Measurements from ENCODE around the gene ATF4.

ATF4 gene

DNA sequence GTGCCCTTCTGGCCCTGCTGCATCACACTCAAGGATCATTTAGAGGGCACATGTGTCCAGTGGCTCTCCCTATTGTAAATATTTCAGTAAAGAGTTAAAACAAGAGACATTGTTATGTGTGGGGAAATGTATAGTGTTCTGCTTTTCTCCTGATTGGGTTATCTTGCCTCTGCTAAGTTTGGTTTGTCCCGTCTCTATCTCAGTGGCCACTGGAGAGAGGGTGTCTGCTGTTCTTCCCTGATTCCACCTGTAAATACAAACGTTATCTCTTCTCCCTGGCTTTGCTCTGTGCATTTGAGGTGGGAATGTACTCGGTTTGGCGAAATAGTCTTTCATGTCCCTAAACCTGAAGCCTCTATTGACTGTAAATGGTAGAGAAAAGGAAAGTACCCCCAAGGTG, 12.0 kb upstream of the ATF4 start:
- ATAC-seq, result no peak
- TF ChIP-seq ZC3H10 (CRISPR knock-in tag; IDR thresholded peaks at IDR 0.05) (no peak), ZNF8 (CRISPR knock-in tag; IDR thresholded peaks at IDR 0.05) (no peak), TCF4 (CRISPR knock-in tag; IDR thresholded peaks at IDR 0.05; ENCODE audit: borderline replicate concordance) (no peak)
- TF ChIP-seq, protein P1, sequence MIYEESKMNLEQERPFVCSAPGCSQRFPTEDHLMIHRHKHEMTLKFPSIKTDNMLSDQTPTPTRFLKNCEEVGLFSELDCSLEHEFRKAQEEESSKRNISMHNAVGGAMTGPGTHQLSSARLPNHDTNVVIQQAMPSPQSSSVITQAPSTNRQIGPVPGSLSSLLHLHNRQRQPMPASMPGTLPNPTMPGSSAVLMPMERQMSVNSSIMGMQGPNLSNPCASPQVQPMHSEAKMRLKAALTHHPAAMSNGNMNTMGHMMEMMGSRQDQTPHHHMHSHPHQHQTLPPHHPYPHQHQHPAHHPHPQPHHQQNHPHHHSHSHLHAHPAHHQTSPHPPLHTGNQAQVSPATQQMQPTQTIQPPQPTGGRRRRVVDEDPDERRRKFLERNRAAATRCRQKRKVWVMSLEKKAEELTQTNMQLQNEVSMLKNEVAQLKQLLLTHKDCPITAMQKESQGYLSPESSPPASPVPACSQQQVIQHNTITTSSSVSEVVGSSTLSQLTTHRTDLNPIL (CRISPR knock-in tag; IDR thresholded peaks at IDR 0.05; ENCODE audit: low read depth), result no peak

DNA sequence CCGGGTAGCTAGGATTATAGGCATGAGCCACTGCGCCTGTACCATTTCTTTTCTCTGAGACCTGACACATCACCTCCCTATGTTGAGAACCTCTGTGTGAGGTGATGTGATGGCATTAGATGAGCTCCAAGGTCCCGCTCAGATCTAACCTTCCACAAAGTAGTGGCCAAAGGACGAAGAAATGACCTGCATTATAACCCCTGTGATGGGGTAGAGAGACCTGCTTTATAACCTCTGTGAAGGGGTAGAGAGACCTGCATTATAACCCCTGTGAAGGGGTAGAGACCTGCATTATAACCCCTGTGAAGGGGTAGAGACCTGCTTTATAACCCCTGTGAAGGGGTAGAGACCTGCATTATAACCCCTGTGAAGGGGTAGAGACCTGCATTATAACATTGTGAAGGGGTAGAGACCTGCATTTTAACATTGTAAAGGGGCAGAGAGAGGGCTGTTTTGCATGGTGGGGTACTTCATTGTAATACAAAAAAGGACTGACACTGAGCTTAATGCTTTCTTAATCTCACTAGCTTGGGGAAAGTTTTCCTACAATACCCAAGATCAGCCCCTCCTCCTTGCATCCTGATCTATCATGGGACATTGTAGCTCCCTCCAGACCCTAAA, 9.7 kb upstream of the ATF4 start:
- ATAC-seq, result no peak
- no peak for TF ChIP-seq ZFP30 (CRISPR knock-in tag; IDR thresholded peaks at IDR 0.05)
- TF ChIP-seq ZNF8 (CRISPR knock-in tag; IDR thresholded peaks at IDR 0.05), result no peak

DNA sequence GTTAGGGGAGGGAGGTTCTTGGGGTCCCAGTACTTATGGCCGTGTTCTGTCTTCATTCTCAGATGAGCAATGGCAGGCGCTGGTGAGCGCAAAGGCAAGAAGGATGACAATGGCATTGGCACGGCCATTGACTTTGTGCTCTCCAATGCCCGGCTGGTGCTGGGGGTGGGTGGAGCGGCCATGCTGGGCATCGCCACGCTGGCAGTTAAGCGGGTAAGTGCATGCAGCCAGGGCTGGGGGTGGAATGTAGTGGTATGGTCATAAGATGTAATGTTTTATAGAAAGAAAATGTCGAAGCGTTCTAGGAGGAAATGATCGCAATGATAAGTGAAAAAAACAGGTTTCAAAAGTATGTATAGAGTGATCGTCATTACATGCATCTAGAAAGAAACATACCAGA, 9.1 kb upstream of the ATF4 start:
- ATAC-seq, result no peak
- TF ChIP-seq ZC3H10 (CRISPR knock-in tag; IDR thresholded peaks at IDR 0.05), result no peak
- TF ChIP-seq, protein P2, sequence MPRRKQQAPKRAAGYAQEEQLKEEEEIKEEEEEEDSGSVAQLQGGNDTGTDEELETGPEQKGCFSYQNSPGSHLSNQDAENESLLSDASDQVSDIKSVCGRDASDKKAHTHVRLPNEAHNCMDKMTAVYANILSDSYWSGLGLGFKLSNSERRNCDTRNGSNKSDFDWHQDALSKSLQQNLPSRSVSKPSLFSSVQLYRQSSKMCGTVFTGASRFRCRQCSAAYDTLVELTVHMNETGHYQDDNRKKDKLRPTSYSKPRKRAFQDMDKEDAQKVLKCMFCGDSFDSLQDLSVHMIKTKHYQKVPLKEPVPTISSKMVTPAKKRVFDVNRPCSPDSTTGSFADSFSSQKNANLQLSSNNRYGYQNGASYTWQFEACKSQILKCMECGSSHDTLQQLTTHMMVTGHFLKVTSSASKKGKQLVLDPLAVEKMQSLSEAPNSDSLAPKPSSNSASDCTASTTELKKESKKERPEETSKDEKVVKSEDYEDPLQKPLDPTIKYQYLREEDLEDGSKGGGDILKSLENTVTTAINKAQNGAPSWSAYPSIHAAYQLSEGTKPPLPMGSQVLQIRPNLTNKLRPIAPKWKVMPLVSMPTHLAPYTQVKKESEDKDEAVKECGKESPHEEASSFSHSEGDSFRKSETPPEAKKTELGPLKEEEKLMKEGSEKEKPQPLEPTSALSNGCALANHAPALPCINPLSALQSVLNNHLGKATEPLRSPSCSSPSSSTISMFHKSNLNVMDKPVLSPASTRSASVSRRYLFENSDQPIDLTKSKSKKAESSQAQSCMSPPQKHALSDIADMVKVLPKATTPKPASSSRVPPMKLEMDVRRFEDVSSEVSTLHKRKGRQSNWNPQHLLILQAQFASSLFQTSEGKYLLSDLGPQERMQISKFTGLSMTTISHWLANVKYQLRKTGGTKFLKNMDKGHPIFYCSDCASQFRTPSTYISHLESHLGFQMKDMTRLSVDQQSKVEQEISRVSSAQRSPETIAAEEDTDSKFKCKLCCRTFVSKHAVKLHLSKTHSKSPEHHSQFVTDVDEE (CRISPR knock-in tag; IDR thresholded peaks at IDR 0.05), result no peak
- TF ChIP-seq BACH2 (CRISPR knock-in tag; IDR thresholded peaks at IDR 0.05; ENCODE audit: borderline replicate concordance), result no peak
- TF ChIP-seq, protein P3, sequence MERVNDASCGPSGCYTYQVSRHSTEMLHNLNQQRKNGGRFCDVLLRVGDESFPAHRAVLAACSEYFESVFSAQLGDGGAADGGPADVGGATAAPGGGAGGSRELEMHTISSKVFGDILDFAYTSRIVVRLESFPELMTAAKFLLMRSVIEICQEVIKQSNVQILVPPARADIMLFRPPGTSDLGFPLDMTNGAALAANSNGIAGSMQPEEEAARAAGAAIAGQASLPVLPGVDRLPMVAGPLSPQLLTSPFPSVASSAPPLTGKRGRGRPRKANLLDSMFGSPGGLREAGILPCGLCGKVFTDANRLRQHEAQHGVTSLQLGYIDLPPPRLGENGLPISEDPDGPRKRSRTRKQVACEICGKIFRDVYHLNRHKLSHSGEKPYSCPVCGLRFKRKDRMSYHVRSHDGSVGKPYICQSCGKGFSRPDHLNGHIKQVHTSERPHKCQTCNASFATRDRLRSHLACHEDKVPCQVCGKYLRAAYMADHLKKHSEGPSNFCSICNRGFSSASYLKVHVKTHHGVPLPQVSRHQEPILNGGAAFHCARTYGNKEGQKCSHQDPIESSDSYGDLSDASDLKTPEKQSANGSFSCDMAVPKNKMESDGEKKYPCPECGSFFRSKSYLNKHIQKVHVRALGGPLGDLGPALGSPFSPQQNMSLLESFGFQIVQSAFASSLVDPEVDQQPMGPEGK (CRISPR knock-in tag; IDR thresholded peaks at IDR 0.05; ENCODE audit: borderline replicate concordance), result no peak
- no peak for TF ChIP-seq ZNF8 (CRISPR knock-in tag; IDR thresholded peaks at IDR 0.05)
- TF ChIP-seq TCF4 (CRISPR knock-in tag; IDR thresholded peaks at IDR 0.05; ENCODE audit: borderline replicate concordance), result no peak
- no peak for TF ChIP-seq ZNF70 (CRISPR knock-in tag; IDR thresholded peaks at IDR 0.05)

DNA sequence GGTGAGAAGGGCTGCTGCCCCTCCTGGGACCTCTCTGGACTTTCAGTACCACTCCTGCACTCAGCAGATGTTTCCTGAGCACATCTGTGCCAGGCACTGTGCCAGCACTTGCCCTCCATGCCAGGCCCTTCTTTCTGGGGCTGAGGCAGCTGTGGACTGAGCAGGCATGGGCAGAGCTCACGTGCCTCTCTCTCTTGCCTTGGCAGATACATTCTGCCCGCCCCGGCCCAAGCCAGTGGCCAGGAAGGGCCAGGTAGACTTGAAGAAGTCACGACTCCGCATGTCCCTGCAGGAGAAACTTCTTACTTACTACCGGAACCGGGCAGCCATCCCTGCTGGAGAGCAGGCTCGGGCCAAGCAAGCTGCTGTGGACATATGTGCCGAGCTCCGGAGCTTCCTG, 8.3 kb upstream of the ATF4 start:
- ATAC-seq, result no peak
- no peak for TF ChIP-seq ESRRG (CRISPR knock-in tag; IDR thresholded peaks at IDR 0.05)
- TF ChIP-seq, protein P3 (CRISPR knock-in tag; IDR thresholded peaks at IDR 0.05; ENCODE audit: borderline replicate concordance), result no peak
- no peak for TF ChIP-seq RARB (CRISPR knock-in tag; IDR thresholded peaks at IDR 0.05)
- TF ChIP-seq, protein P2 (CRISPR knock-in tag; IDR thresholded peaks at IDR 0.05), result no peak
- TF ChIP-seq ARNTL (CRISPR knock-in tag; IDR thresholded peaks at IDR 0.05; ENCODE audit: borderline replicate concordance, low read depth), result no peak
- TF ChIP-seq, protein P4, sequence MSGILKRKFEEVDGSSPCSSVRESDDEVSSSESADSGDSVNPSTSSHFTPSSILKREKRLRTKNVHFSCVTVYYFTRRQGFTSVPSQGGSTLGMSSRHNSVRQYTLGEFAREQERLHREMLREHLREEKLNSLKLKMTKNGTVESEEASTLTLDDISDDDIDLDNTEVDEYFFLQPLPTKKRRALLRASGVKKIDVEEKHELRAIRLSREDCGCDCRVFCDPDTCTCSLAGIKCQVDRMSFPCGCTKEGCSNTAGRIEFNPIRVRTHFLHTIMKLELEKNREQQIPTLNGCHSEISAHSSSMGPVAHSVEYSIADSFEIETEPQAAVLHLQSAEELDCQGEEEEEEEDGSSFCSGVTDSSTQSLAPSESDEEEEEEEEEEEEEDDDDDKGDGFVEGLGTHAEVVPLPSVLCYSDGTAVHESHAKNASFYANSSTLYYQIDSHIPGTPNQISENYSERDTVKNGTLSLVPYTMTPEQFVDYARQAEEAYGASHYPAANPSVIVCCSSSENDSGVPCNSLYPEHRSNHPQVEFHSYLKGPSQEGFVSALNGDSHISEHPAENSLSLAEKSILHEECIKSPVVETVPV (CRISPR knock-in tag; IDR thresholded peaks at IDR 0.05), result no peak
- TF ChIP-seq OSR1 (CRISPR knock-in tag; IDR thresholded peaks at IDR 0.05), result no peak
- TF ChIP-seq ZNF70 (CRISPR knock-in tag; IDR thresholded peaks at IDR 0.05), result no peak
- no peak for TF ChIP-seq TOX (CRISPR knock-in tag; IDR thresholded peaks at IDR 0.05; ENCODE audit: borderline replicate concordance)
- no peak for TF ChIP-seq ZC3H10 (CRISPR knock-in tag; IDR thresholded peaks at IDR 0.05)
